Vagina (tissue), 2 donors: ENCODE data around the gene YDJC. TPM values are rescaled to one million over a fixed set of nuclear protein-coding genes. Genes with fewer than 3 reads are reported as not detected.
"Not testable (repeated sequence)": the region's sequence is repeated elsewhere in the genome, so short reads cannot be mapped to it uniquely, and the experiment has no call there.

Source experiments
- DNase-seq, 2 donors: peaks; one replicate each; pipeline ENCODE4 v3.0.0-alpha.2; 2017; ENCODE audit errors: extremely low spot score in 2 of 2
- H3K27ac ChIP-seq: fragments of 200-600 bp; sonication (generic); one replicate; pipeline ENCODE4 v1.5.1; 2019
- H3K27me3 ChIP-seq: fragments of 200-600 bp; sonication (generic); one replicate; pipeline ENCODE4 v1.5.1; 2019
- H3K36me3 ChIP-seq, 2 donors: fragments of 200-600 bp; sonication (generic); one replicate each; pipeline ENCODE4 v1.5.1; 2017 to 2019
- H3K4me1 ChIP-seq: fragments of 200-600 bp; sonication (generic); one replicate; pipeline ENCODE4 v1.5.1; 2019
- H3K4me3 ChIP-seq, 2 donors: fragments of 200-600 bp; sonication (generic); 1 replicate in 1 of 2; 2 replicates in 1 of 2; pipeline ENCODE4 v1.5.1; 2016 to 2019
- H3K9me3 ChIP-seq: fragments of 200-600 bp; sonication (generic); one replicate; pipeline ENCODE4 v1.5.1; 2019
- POLR2A ChIP-seq, 2 donors: fragments of 450-650 bp; IDR thresholded peaks; one replicate each; pipeline ENCODE4 v1.6.1; 2017; ENCODE audit warnings: antibody characterized with exemption in 2 of 2, mild to moderate bottlenecking in 2 of 2, moderate library complexity in 2 of 2
- POLR2AphosphoS5 ChIP-seq, 2 donors: sonication (generic); formaldehyde crosslinking; IDR thresholded peaks; one replicate each; pipeline ENCODE4 v1.9.0; 2017; ENCODE audit warnings: antibody characterized with exemption in 2 of 2, mild to moderate bottlenecking in 2 of 2, low read depth in 1 of 2; ENCODE audit not compliant: insufficient read depth in 1 of 2
- intact Hi-C: fragments of 100-400 bp; cut with DNase I; formaldehyde crosslinking; loops from one replicate; pipeline ENCODE4 v1.15.1; 2023
- total RNA-seq: library from RNA; depleted of rRNA; stranded (reverse); fragments of >200 nt; gene quantifications from one replicate; pipeline ENCODE4 v1.2.3, GENCODE V29; 2016
- TF ChIP-seq, protein P1 (sequence below), 3 experiments: fragments of 450-650 bp in 2 of 3; fragments of 200-600 bp in 1 of 3; sonication (generic) in 1 of 3; IDR thresholded peaks; one replicate each; pipeline ENCODE4 v1.5.1; 2017 to 2019; ENCODE audit warnings: antibody characterized with exemption in 3 of 3, mild to moderate bottlenecking in 2 of 3, moderate library complexity in 2 of 3

The YDJC gene
- total RNA-seq, 1 donor from 2014 or later = 22.6 TPM

DNA sequence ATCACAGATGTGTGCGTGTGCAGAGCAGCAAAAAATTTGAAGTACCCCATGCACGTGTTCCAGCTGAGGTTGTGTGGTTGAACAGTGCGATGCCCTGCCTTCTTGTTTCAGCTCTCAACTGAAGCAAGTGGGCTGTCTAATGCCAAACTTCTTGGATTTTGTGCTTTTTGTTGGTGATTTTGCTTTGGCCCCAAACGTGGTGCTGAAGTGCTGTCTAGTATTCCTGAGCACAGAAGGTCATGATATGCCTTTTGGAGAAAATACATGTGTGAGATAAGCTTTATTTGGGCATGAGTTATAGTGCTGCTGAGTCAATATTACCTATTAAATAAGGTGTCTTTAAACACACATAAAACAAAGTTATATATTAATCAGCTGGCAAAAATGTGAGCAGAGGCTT is 14.1 kb downstream of the YDJC start:
- intact Hi-C loops = no loop called here
- no peak overlapping the region for H3K27ac ChIP-seq
- H3K36me3 ChIP-seq = peaks cover 0 to 34% of the 10 kb centered on the region in 2 donors
- no peaks in the 10 kb centered on the region for H3K27me3 ChIP-seq
- H3K9me3 ChIP-seq = no peaks in the 10 kb centered on the region
- H3K4me1 ChIP-seq = peaks cover 8% of the 10 kb centered on the region
- TF ChIP-seq, protein P1, sequence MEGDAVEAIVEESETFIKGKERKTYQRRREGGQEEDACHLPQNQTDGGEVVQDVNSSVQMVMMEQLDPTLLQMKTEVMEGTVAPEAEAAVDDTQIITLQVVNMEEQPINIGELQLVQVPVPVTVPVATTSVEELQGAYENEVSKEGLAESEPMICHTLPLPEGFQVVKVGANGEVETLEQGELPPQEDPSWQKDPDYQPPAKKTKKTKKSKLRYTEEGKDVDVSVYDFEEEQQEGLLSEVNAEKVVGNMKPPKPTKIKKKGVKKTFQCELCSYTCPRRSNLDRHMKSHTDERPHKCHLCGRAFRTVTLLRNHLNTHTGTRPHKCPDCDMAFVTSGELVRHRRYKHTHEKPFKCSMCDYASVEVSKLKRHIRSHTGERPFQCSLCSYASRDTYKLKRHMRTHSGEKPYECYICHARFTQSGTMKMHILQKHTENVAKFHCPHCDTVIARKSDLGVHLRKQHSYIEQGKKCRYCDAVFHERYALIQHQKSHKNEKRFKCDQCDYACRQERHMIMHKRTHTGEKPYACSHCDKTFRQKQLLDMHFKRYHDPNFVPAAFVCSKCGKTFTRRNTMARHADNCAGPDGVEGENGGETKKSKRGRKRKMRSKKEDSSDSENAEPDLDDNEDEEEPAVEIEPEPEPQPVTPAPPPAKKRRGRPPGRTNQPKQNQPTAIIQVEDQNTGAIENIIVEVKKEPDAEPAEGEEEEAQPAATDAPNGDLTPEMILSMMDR (IDR thresholded peaks at IDR 0.05) = no peak
- TF ChIP-seq POLR2AphosphoS5 (IDR thresholded peaks at IDR 0.05; ENCODE audit: insufficient read depth in 1 of 2, low read depth in 1 of 2) = no peak
- TF ChIP-seq POLR2A (IDR thresholded peaks at IDR 0.05) = no peak
- H3K4me3 ChIP-seq = no peak overlapping the region
- DNase-seq = no peak

DNA sequence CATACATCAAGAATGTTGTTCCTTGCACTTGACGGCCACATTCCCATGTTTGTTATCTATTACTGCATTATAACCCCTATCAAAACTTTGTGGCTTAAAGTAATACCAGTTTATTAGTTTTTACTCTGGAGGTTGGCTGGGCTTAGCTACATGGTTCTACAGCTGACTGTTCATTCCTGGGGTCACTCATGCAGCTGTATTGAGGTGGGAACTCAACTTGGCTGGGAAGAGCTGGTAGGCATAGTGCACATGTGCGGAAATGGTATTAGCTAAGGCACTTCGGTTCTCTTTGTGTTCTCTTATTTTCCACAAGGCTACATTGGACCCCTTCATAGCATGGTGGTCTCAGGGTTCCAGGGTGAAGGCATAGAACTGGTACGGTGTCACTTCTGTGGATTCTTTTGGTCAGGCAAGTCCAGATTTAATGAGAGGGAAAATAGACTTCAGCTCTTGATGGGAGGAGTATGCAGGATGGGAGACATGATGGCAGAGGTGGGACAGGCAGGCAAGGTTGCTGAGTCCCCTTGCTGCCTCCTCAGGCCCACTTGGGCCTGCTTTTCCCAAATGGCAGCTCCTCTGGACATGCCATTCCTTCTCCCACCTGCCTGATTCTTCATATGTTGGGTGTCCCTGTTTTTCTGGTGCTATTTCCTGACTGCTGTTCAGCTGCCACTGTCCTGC is 16.1 kb downstream of the YDJC start:
- Histone ChIP-seq H3K4me1 (no peaks in the 10 kb centered on the region), H3K27me3 (no peaks in the 10 kb centered on the region), H3K36me3 (peaks cover 0 to 35% of the 10 kb centered on the region in 2 donors), H3K27ac (no peak overlapping the region), H3K4me3 (no peak overlapping the region), H3K9me3 (no peaks in the 10 kb centered on the region)
- DNase-seq = no peak
- intact Hi-C loops = no loop called here
- TF ChIP-seq, protein P1 (IDR thresholded peaks at IDR 0.05) = no peak
- TF ChIP-seq POLR2A (IDR thresholded peaks at IDR 0.05) = no peak
- no peak for TF ChIP-seq POLR2AphosphoS5 (IDR thresholded peaks at IDR 0.05; ENCODE audit: insufficient read depth in 1 of 2, low read depth in 1 of 2)

GRCh38 chr22:21612858-21613257 is 17.0 kb downstream of the YDJC start:
- peaks cover 0 to 35% of the 10 kb centered on the region in 2 donors for H3K36me3 ChIP-seq

GRCh38 chr22:21611210-21611977 is 18.4 kb downstream of the YDJC start:
- TF ChIP-seq POLR2AphosphoS5 (IDR thresholded peaks at IDR 0.05; ENCODE audit: insufficient read depth in 1 of 2, low read depth in 1 of 2) = no peak
- no peak for TF ChIP-seq POLR2A (IDR thresholded peaks at IDR 0.05)
- TF ChIP-seq, protein P1 (IDR thresholded peaks at IDR 0.05) = no peak
- intact Hi-C loops = no loop called here
- DNase-seq = no peak
- Histone ChIP-seq H3K36me3 (peaks cover 0 to 35% of the 10 kb centered on the region in 2 donors), H3K27ac (no peak overlapping the region), H3K9me3 (no peaks in the 10 kb centered on the region), H3K4me1 (no peaks in the 10 kb centered on the region), H3K4me3 (no peak overlapping the region), H3K27me3 (no peaks in the 10 kb centered on the region)

More at GRCh38 chr22:21612858-21613257, 17.0 kb downstream of the YDJC start:
- H3K4me1 ChIP-seq = no peaks in the 10 kb centered on the region
- intact Hi-C loops = no loop called here
- H3K27me3 ChIP-seq = no peaks in the 10 kb centered on the region
- no peak overlapping the region for H3K27ac ChIP-seq
- DNase-seq = no peak
- no peak overlapping the region for H3K4me3 ChIP-seq
- TF ChIP-seq, protein P1 (IDR thresholded peaks at IDR 0.05) = no peak
- TF ChIP-seq POLR2A (IDR thresholded peaks at IDR 0.05) (no peak), POLR2AphosphoS5 (IDR thresholded peaks at IDR 0.05; ENCODE audit: insufficient read depth in 1 of 2, low read depth in 1 of 2) (no peak)
- H3K9me3 ChIP-seq = no peaks in the 10 kb centered on the region

DNA sequence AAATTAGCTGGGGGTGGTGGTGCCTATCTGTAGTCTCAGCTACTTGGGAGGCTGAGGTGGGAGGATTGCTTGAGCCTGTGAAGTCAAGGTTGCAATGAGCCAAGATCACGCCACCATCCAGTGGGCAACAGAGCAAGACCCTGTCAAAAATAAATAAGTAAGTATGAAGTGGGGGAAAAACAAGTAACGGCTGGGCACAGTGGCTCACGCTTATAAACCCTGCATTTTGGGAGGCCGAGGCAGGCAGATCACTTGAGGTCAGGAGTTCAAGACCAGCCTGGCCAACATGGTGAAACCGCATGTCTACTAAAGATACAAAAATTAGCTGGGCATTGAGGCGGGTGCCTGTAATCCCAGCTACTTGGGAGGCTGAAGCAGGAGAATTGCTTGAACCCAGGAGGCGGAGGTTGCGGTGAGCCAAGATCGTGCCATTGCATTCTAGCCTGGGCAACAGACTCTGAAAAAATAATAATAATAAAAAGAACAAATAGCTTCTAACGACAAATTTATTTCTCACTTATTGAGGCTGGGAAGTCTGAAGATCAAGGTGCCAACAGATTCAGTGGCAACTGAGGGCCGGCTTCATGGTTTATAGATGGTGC is 20.2 kb downstream of the YDJC start:
- DNase-seq, intact Hi-C loops, H3K27me3 ChIP-seq, H3K4me1 ChIP-seq, H3K4me3 ChIP-seq, H3K9me3 ChIP-seq, H3K27ac ChIP-seq: not testable (repeated sequence)
- peaks cover 0 to 30% of the 10 kb centered on the region in 2 donors for H3K36me3 ChIP-seq
